GM19043 (cell line): ENCODE data around the gene MERTK.
"Not testable (repeated sequence)": the region's sequence is repeated elsewhere in the genome, so short reads cannot be mapped to it uniquely, and the experiment has no call there.

Experiments
- ATAC-seq: cut with Tn5 transposase; IDR thresholded peaks from one replicate; pipeline ENCODE4 v1.9.1; 2021; ENCODE audit warnings: low read depth; ENCODE audit not compliant: unreplicated experiment

Gene MERTK

DNA sequence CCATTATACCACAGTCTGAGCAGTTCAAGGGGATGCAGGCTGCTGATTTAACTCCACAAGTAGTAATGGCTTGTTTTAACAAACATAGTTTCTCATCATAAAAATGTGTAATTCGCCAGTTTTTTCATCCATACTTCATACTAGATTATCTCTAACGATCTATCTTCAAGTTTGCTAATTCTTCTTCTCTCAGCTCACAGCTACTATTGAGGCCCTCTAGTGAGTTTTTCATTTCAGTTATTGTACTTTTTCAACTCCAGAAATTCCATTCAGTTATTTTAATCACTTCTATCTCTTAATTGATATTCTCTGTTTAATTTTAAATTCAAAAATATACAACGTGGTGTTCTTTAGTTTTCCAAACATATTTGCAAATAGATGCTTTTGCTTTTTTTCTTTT is 136.5 kb downstream of the MERTK start:
- no peak for ATAC-seq

GRCh38 chr2:112035786-112036185 is 137.4 kb downstream of the MERTK start:
- ATAC-seq: no peak

- ATAC-seq: not testable (repeated sequence)
Observed at GRCh38 chr2:112039556-112039955, 141.1 kb downstream of the MERTK start.

DNA sequence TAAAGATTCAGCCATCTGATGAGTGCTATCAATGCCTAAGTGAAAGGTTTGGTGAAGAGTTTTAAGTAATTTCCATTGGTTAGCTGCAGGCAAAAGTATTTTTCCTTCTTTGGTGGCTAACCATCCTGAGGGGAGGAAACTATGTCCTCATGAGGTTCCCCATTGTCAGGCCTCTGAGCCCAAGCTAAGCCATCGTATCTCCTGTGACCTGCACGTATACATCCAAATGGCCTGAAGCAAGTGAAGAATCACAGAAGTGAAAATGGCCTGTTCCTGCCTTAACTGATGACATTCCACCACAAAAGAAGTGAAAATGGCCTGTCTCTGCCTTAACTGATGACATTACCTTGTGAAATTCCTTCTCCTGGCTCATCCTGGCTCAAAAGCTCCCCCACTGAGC is 141.7 kb downstream of the MERTK start:
- ATAC-seq: not testable (repeated sequence)

DNA sequence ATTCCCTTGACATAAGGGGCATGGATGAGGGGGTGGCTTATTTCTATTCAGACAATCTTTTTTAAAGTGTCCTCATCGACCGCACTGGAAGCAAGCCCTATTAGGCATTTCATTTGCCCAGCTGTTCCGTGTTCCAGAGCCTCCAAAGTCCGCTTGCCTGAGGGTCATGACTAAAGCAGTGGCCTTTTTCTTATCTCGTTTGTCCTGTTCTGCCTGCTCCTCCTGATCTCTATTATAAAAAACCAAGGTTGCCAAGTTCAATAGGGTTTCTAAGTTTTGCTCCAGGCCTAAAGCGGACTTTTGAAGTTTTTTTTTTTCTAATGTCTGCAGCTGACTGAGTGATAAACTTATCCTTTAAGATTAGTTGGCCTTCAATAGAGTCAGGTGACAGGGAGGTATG is 143.1 kb downstream of the MERTK start:
- ATAC-seq: not testable (repeated sequence)

GRCh38 chr2:112045446-112046014 is 147.1 kb downstream of the MERTK start:
- no peak for ATAC-seq

GRCh38 chr2:112046231-112046630 is 147.8 kb downstream of the MERTK start:
- ATAC-seq: no peak

GRCh38 chr2:112047537-112048235 is 149.3 kb downstream of the MERTK start:
- ATAC-seq: no peak

DNA sequence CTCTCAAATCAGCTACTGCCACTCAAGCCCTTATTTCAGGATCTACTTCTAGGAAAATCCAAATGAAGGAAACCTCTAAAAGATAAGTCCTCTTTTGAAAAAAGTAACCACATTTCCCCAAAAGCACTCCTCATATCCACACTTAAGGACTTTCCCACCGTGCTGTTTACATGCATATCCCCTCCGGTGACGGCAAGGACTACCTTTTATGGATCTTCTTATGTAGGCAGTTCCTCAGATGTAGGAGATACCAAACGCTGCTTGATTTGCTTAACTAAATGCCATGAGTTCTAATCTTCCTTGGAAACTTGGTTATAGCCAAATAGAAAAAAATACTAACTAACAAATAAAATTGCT is 149.8 kb downstream of the MERTK start:
- no peak for ATAC-seq

DNA sequence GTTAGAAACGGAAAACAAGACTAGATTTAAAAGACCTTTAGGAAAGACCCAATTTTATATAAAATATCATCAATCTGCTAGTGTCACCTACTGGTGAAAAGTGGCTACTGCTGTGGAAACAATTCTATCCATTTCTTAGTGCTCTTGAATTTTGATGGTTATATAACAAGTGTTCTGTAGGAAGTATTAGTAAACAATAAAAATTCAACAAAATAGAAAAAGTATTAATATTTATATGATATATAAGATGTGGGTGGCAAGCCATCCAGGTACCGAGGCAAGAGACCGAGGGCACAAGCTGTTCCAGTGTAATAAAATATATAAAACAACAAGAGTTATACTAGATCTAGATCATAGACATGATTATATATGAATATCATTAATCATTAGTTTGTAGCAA is 150.5 kb downstream of the MERTK start:
- peak; percentile 66 for ATAC-seq

DNA sequence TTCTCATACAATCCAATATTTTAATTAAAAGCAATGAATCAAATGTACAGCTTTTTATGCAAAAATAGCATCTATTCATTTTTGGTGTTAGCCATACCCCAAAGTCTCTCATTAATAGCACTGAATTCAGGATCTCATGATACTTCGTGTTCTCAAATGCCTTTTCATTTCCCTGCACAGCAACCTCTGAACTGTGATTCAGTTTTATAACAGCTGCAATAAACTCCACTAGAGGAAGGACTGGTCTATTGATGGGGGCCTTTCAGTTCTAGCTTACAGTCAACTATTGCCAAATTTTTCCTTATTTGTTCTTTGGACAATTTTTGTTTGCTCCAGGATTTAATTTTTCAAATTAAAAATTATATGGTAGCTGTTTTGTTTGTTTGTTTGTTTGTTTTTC is 151.9 kb downstream of the MERTK start:
- ATAC-seq: no peak

GRCh38 chr2:112053917-112054846 is 155.8 kb downstream of the MERTK start:
- peak; percentile 43 for ATAC-seq

- peak; percentile 53 for ATAC-seq
Observed at GRCh38 chr2:112054847-112055729, 156.7 kb downstream of the MERTK start, which contains the start of gene TMEM87B. TSS of gene TMEM87B (plus strand) at chr2:112055269. CDS start at chr2:112055592, 323 bp downstream.

DNA sequence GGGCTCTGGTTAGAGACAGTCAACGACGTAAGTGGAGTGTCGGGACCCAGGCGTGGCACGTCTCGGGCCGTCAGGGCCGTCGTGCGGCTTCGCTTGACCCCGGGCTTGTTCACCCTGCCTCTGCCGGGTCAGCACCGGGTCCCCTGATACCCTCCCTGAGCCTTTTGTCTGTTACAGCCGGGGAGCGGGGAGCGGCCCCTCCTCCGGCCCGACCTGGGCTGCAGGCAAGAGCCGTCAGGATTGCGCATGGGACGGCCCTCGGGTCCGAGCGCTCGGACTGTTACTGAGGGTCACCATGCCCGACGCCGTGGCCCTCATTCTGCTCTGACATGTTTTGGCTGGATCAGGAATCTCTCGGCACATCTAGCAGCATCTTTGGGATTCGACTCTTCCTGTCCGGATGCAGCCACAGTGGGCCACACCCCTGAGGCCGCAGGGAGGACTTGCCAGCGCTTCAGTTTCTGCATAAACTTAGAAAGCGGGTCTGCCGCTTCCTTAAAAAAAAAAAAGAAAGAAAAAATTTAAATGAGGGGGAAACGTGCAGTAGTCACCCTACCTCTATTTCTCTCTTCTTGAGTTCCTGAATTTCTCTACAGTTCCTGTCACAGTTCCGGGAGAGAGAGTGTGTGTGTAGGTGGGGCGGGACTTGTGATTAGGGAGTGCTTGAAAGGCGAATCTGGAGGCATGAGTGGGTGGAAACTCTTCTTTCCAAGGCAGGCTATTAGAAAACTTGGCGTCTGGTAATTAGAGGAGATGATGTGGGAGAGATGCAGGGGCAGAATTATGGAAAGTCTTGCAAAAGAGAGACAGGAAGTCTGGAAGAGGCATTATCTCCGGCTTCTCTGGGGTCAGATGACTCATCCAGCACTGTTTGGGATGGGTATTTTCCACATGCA is 157.6 kb downstream of the MERTK start:
- no peak for ATAC-seq

- no peak for ATAC-seq
Observed at GRCh38 chr2:112056626-112056987, 158.2 kb downstream of the MERTK start.

DNA sequence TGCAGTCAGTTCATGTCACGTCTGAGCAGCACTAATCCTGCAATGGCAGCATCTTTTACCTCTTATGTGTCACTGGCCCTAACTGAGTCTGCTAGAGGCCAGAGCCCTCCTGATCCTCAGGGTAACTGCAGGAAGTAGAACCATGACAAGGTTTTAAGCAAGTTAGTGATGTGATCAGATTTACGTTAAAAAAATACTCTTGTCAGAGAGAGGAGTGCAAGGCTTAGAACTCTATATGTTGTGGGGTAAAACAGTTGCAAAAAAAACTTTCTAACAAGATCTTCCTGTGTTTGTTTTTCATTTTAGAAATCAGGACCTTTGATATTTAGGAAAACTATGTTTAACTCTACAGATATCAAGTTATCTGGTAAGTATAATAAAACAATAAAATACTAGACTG is 161.3 kb downstream of the MERTK start:
- no peak for ATAC-seq

- ATAC-seq: no peak
Observed at GRCh38 chr2:112061299-112061698, 162.9 kb downstream of the MERTK start.

DNA sequence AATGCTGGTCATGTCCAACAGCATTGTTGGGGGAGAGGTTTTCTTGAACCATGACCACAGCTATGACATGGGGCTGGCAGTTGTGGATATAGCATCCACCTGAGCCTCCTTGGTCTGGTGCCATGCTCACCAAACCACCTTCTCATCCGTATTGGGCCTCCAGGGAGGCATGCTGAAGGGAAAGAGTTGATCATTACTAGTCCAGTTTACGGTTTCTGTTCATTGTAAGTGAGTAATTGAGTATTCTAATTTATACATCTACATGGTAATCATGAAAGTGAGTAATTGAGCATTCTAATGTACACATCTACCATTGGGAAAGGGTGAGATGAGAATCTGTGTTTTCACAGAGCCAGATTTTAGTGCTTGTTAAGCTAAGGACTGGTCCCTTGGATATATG is 163.4 kb downstream of the MERTK start:
- ATAC-seq: no peak

DNA sequence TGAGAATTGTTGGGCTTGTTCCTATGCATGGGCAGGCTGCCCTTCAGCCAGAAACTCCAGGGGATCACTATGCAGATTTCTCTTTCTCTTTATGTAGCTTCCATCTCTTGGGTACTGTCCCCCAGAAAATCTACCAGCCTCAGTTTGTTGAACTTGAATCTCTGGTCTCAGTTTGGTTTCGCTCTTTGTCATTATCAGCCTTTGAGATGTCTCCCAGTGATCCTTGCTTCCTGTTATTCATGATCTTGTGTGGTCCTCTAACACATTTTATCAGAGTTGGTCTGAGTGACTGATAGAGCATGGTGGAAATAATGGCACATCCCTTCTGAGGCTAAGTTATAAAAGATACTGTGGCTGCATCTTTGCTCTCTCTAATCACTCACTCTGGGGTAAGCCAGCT is 164.5 kb downstream of the MERTK start:
- no peak for ATAC-seq

DNA sequence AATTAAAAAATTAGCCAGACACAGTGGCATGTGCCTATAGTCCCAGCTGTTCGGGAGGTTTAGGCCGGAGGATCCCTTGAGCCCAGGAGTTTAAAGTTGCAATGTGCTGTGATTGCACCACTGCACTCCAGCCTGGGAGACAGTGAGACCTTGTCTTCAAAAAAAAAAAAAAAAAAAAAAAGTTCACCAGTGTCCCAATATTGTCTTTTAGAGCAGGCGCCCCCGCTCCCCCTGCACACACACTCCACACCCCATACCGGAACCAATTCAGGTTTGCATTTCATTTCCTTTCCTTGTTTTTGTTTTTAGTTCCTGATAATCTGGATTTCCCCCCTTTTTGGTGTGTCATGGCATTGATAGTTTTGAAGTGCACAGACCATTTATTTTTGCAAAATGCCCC is 167.1 kb downstream of the MERTK start:
- ATAC-seq: no peak
